Measurements from ENCODE around the gene TRMT2A. TPM values are rescaled to one million over a fixed set of nuclear protein-coding genes. Genes with fewer than 3 reads are reported as not detected.

TRMT2A gene
- polyA plus RNA-seq, 1 donor (not counting 4 experiments of a cell fraction or from before 2014, with no cell fraction given): 18.3 TPM

DNA sequence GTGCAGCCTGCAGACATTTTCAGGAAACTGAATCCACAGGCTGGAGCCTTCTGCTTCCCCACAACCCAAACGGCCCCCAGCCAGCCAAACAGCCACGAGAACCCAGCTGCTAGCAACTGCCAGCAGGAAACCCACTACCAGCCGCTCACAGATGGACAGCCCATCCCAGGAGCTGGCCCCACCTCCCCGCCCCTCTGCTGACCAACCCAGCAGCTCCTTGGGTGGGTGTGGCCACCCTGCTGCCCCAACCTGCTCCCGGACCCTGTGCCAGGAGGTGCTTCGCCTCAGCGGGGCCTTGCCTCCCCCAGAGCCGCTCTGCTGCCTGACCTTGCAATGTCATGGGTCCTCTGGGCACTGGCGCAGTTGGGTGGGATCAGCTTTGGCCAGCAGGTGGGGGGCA, 42.0 kb upstream of the TRMT2A start:
- Histone ChIP-seq H3K4me3 (ENCODE audit: control insufficient read depth in 2 of 3, extremely low read depth in 1 of 3, insufficient read depth in 2 of 3, low read depth in 1 of 3, low read length in 3 of 3) (no peak overlapping the region), H3K9me1 (ENCODE audit: control insufficient read depth, extremely low read depth, insufficient read depth, low read length) (no peaks in the 10 kb centered on the region), H3K4me1 (ENCODE audit: control insufficient read depth, extremely low read depth, insufficient read depth, low read length) (no peaks in the 10 kb centered on the region), H3K4me2 (ENCODE audit: control insufficient read depth, extremely low read depth, insufficient read depth, low read depth, low read length) (no peak overlapping the region), H4K20me1 (ENCODE audit: control insufficient read depth, extremely low read depth, insufficient read depth, low read length) (no peaks in the 10 kb centered on the region), H3K9ac (ENCODE audit: control insufficient read depth, extremely low read depth, insufficient read depth, low read length) (no peak overlapping the region), H3K9me3 (ENCODE audit: control insufficient read depth, low read depth, low read length) (no peaks in the 10 kb centered on the region), H3K79me2 (ENCODE audit: control insufficient read depth, insufficient read depth, low read length) (no peaks in the 10 kb centered on the region), H3K27ac (ENCODE audit: control insufficient read depth, insufficient read depth, low read length) (no peak overlapping the region), H3K27me3 (ENCODE audit: control insufficient read depth, extremely low read depth, insufficient read depth, low read length) (no peaks in the 10 kb centered on the region), H3K36me3 (ENCODE audit: control insufficient read depth in 2 of 2, extremely low read depth in 1 of 2, insufficient read depth in 2 of 2, low read length in 2 of 2) (no peaks in the 10 kb centered on the region), H2AFZ (ENCODE audit: control insufficient read depth, low read length) (no peak overlapping the region)
- FAIRE-seq: no peak
- dilution Hi-C loops (cut with MboI; ENCODE audit: extremely low pct_ligation_motif_present, low sequenced_read_pairs): no loop called here
- TF ChIP-seq EZH2 (IDR thresholded peaks at IDR 0.05; ENCODE audit: low read length): no peak
- TF ChIP-seq, protein P1, sequence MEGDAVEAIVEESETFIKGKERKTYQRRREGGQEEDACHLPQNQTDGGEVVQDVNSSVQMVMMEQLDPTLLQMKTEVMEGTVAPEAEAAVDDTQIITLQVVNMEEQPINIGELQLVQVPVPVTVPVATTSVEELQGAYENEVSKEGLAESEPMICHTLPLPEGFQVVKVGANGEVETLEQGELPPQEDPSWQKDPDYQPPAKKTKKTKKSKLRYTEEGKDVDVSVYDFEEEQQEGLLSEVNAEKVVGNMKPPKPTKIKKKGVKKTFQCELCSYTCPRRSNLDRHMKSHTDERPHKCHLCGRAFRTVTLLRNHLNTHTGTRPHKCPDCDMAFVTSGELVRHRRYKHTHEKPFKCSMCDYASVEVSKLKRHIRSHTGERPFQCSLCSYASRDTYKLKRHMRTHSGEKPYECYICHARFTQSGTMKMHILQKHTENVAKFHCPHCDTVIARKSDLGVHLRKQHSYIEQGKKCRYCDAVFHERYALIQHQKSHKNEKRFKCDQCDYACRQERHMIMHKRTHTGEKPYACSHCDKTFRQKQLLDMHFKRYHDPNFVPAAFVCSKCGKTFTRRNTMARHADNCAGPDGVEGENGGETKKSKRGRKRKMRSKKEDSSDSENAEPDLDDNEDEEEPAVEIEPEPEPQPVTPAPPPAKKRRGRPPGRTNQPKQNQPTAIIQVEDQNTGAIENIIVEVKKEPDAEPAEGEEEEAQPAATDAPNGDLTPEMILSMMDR (optimal IDR thresholded peaks at IDR 0.05 in 1 of 3, IDR thresholded peaks at IDR 0.05 in 1 of 3, conservative IDR thresholded peaks at IDR 0.05 in 1 of 3; ENCODE audit: extremely low read depth in 1 of 3, insufficient read depth in 2 of 3, low read length in 3 of 3): no peak
- no peak for DNase-seq (ENCODE audit: low read depth, low spot score)

DNA sequence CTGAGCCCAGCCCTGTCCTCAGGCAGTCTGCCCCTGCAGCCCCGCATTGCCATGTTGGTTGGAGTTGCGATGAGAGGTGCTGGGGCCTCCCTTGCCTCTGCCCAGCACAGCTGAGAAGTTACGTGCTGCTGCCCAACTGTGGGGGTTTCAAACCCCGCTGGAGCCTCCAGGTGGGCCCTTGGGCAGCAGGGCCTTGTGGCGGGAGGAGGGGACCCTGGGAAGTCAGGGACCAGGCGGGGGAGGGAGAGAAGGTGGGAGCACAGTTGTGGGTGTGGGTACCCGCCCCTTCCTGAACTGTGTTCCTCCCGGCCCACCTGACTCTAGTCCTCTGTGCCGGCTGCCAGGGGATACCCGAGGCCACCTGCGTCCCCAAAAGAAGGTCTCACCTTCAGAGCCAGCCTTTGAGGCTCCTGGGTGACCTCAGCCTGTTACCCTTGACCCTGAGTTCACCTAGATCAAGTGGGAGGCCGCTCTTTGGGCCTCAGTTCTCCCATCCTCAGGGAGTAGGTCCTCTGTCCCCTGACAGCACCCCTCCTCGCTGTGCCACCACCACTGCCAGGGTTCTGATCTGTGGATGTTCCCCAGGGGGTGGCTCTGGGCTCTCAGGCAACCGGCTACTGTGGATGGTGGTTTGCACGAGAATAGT, 41.5 kb upstream of the TRMT2A start:
- FAIRE-seq (no peak), DNase-seq (ENCODE audit: low read depth, low spot score) (no peak)
- Histone ChIP-seq H3K4me2 (ENCODE audit: control insufficient read depth, extremely low read depth, insufficient read depth, low read depth, low read length) (no peak overlapping the region), H3K27me3 (ENCODE audit: control insufficient read depth, extremely low read depth, insufficient read depth, low read length) (no peaks in the 10 kb centered on the region), H2AFZ (ENCODE audit: control insufficient read depth, low read length) (no peak overlapping the region), H3K27ac (ENCODE audit: control insufficient read depth, insufficient read depth, low read length) (no peak overlapping the region), H3K79me2 (ENCODE audit: control insufficient read depth, insufficient read depth, low read length) (no peaks in the 10 kb centered on the region), H3K9ac (ENCODE audit: control insufficient read depth, extremely low read depth, insufficient read depth, low read length) (no peak overlapping the region), H3K9me1 (ENCODE audit: control insufficient read depth, extremely low read depth, insufficient read depth, low read length) (no peaks in the 10 kb centered on the region), H4K20me1 (ENCODE audit: control insufficient read depth, extremely low read depth, insufficient read depth, low read length) (no peaks in the 10 kb centered on the region), H3K36me3 (ENCODE audit: control insufficient read depth in 2 of 2, extremely low read depth in 1 of 2, insufficient read depth in 2 of 2, low read length in 2 of 2) (no peaks in the 10 kb centered on the region), H3K4me3 (ENCODE audit: control insufficient read depth in 2 of 3, extremely low read depth in 1 of 3, insufficient read depth in 2 of 3, low read depth in 1 of 3, low read length in 3 of 3) (no peak overlapping the region), H3K9me3 (ENCODE audit: control insufficient read depth, low read depth, low read length) (no peaks in the 10 kb centered on the region), H3K4me1 (ENCODE audit: control insufficient read depth, extremely low read depth, insufficient read depth, low read length) (no peaks in the 10 kb centered on the region)
- dilution Hi-C loops (cut with MboI; ENCODE audit: extremely low pct_ligation_motif_present, low sequenced_read_pairs): no loop called here
- no peak for TF ChIP-seq EZH2 (IDR thresholded peaks at IDR 0.05; ENCODE audit: low read length)
- TF ChIP-seq, protein P1 (optimal IDR thresholded peaks at IDR 0.05 in 1 of 3, IDR thresholded peaks at IDR 0.05 in 1 of 3, conservative IDR thresholded peaks at IDR 0.05 in 1 of 3; ENCODE audit: extremely low read depth in 1 of 3, insufficient read depth in 2 of 3, low read length in 3 of 3): no peak

Data from keratinocyte (primary cell).